ENCODE measurements around the gene SPAG17.
A peak's percentile ranks its signal among the peaks of the same experiment; 100 is the strongest.
"Not testable (repeated sequence)": the region's sequence is repeated elsewhere in the genome, so short reads cannot be mapped to it uniquely, and the experiment has no call there.

Gene SPAG17

DNA sequence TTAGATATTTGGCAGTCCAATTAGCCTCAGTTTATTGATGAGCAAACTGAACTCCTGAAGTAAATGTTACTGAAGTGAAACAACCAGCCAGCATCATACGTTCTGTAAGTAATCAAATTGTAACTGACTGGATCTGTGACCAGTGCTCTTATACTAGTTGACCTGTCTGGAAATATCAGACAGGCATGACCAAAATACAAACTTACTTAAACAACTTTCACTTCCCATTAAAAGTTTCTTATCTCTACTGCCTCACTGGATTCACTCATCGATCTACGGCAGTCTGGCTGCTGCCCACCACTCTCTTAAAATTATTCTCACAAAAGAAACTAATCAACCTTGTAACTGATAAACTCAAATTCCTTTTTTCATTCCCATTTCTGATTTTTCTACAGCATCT lies 199.1 kb downstream of the SPAG17 start:
- H3K4me3 ChIP-seq (ENCODE audit: low read depth, low read length) = no peak overlapping the region

DNA sequence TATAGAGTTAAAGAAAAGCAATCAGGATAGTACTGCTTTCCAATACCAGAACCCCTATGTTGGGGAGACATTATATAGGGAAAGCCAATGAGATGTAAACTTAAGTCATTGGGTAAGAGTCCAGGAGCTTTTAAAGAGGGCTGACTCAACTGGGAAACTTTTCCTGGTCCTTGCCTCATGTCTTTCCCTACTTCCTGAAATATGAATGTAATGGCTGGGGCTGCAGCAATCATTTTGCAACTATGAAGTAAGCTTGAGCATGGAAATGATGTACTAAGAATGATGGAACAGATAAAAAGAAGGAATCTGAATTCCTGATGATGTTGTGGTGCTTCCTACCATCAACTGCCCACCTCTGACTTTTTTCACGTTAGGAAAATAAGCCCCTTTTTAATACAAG lies 199.8 kb downstream of the SPAG17 start:
- H3K4me3 ChIP-seq (ENCODE audit: low read depth, low read length) = no peak overlapping the region

DNA sequence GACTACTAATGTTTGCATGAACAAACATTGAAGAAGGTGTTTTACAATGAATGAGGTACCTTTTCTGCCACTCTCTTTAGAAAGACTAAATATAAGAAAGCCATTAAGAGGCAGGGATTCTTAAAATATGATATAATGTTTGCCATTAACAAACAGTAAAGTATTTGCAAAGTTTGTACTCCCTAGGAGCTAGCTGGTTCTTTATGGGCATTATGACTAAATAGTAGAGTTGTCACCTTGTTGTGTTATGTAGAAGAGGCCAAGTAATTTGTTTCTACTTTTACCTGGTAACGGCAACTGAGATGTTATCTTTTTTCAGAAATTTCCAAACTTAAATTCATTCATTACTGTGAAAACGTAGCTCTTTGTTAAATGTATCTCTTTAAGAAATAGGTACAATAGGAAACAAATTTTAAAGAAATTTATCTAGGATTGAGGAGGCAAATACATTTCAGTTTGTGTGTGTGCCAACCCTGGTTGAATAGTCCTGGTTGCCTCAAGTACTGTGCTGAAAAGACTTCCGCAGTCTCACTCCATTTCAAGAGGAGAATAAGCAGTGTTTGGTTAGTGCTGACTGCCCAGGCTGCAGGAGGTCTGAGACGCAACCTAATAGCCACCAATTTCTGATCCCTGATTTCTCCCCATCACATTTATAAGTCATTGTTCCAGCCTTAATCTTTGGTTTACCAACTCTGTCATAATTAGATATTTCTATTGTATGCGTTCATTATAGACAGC lies 203.4 kb downstream of the SPAG17 start:
- H3K4me3 ChIP-seq (ENCODE audit: low read depth, low read length) = no peak overlapping the region

DNA sequence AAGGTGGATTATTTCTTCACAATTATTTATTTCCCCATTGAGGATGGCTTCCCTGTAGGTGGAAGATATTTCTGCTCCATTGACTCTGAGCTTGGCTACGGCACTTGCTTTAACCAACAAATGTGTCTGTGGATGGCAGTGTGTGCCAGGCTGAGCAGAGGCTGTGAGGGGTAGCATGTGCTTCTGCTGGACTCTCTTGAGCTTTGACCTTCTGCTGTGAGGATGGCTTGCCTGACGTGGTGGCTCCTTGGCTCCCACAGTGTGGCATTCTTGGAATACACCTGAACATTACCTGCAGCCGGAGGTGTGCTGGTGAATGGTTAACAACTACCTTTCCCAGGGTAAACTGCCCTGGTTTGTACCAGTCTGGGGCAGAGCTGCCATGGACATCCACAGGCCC lies 208.6 kb downstream of the SPAG17 start:
- H3K4me3 ChIP-seq (ENCODE audit: low read depth, low read length) = no peak overlapping the region

DNA sequence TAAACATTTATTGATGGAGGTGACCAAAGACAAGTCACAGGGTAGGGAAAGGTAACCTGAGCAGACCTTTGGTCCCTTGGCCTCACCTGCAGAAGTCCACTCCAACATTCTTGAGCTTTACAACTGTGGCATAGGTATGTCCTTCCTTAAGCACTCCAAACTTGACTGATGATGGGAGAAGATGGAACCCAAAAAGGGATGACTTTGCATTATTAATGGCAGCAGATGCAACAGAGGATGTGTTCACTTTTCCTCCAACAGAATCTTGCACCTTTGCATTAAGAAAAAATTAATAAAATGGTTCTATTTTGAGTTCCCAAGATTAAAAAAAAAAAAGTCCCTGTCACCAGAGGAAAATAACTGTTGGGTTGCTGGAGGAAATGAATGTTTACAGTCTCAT lies 213.3 kb downstream of the SPAG17 start:
- no peak overlapping the region for H3K4me3 ChIP-seq (ENCODE audit: low read depth, low read length)

DNA sequence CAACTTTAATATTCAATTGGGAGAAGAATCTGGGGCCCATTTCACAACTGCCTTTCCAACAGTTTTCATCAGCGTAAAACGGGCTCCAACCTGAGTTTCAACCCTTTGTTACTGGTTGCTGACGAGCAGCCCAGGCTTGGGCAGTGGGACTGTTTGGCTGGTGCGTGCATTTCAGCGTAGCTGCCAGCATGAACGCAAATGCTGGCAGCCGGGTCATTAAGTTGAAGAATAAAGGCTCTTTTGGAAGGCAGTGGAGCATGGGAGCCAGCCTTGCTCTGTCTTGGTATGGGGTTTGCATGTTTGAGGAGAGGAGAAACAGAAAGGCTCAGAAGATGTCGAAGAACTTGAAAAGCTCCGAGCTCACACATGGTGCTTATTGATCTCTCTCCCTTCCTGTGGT lies 214.8 kb downstream of the SPAG17 start:
- H3K4me3 ChIP-seq (ENCODE audit: low read depth, low read length) = no peak overlapping the region

DNA sequence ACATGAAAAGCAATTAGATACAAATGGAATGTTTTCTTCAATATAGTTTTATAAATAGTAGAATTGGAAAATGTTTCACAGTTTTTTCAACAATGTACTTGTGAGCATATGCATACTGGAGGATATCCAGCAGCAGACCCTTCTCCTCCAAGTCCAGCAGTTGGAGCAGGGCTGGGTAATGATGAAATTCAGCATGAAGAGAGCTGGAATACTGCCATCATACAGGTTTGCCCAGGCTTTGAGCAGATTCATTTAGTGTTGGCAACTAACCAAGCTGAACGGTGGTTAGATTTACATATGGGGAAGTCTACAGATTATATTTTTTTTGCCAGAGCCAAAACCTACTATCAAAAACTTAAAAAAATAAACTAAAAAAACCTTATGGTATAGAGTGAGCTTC lies 217.1 kb downstream of the SPAG17 start:
- H3K4me3 ChIP-seq (ENCODE audit: low read depth, low read length) = no peak overlapping the region

DNA sequence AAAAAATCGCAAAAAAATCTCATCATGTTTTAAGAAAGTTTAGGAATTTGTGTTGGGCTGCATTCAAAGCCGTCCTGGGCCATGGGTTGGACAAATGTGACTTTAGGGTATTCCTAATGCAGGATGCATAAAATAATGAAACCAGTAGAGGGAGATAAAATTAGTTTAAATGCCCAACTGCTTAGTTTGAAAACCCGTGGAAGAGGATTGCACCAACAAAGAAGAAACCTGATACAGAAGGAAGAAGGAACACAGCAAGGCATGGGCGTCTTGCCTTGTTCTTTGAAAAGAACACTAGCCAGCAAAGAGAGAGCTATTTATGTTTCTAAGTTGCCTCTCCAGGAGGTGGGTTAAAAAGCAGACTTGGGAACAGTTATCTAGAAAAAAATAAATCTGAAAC lies 217.6 kb downstream of the SPAG17 start:
- no peak overlapping the region for H3K4me3 ChIP-seq (ENCODE audit: low read depth, low read length)

DNA sequence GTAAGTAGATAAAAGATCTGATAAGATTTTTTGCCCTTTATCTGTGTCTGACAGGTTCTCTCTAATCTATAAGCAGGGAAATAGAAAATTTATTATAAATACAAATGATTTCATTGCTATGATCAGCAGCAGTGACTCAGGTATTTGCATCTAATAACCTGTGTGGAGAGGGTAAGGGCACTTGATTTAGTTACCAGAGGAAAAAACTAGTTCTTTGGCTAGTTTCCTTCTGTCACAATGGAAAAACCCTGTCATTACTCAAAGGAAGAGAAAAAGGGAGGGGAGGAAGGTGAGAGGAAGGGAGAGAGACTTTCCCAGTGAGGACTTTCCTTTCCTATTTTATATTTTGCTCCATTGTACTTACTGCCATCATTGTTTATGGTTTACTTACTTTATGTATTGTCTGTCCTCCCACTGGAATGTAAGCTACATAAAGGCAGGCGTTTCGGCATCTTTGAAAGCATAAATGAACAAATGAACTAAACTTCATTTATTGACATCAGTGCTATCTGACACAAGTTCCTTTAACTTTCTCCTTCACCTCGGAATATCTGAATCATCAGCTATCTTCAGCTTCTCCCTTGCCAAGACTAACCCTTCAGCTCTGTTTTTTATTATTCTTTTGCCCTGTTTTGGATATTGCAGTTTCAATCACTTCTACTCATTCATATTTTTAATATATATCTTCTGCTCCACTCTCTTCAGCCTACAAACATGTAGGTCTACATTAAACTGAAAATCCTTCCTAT lies 220.6 kb downstream of the SPAG17 start:
- no peak overlapping the region for H3K4me3 ChIP-seq (ENCODE audit: low read depth, low read length)

DNA sequence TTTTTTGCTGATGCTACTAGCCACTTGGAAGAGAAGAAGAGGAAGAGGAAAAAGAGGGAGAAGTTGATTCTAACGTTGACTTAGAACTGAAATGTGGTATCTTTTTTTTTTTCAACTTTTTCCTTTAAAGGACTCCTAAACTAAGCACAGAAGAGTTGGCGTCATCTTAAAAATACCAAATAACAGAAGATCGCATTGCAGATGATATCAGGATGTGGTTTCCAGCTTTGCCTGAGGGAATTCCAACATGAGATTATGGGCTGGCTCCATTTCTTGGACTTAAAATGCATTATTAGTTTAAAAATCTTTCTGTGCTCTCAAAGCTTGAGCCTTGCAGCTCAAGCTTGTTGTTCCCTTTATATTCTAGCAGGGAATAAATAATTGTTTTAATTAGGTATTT lies 225.7 kb downstream of the SPAG17 start:
- H3K4me3 ChIP-seq (ENCODE audit: low read depth, low read length) = no peak overlapping the region

DNA sequence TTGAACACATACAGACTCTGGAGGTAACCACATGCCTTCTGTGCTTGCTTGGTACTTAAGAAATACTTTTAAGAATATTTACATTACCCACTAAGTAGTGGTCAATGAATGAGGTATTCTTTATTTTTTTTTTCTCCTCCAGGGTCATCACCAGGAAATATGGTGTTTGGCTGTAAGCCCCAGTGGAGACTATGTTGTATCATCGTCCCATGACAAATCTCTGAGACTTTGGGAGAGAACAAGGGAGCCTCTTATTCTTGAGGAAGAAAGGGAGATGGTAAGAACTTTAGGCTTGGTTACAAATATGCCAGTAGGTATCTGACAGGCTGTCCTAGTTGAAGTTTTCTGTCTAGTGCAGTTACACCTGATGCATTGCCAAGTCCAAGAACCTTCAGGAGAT lies 232.6 kb downstream of the SPAG17 start:
- H3K4me3 ChIP-seq (ENCODE audit: low read depth, low read length) = no peak overlapping the region

DNA sequence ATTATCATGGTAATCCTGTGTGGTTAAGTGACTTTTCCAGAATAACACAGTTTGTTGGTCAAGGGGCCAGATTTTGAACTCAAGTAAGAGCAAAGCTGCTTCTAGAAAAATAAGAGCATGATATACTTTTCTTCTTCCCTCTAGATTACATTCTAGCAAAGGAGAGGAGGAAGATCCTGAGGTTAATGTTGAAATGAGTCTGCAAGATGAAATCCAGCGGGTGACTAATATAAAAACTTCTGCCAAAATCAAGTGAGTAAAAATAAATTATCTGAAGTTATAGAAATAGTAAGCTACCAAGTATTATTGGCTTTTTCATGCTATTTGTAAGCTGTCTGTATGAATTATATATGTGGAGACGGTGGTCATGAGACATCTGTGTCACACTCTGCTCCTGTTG lies 242.7 kb downstream of the SPAG17 start:
- no peak overlapping the region for H3K4me3 ChIP-seq (ENCODE audit: low read depth, low read length)

DNA sequence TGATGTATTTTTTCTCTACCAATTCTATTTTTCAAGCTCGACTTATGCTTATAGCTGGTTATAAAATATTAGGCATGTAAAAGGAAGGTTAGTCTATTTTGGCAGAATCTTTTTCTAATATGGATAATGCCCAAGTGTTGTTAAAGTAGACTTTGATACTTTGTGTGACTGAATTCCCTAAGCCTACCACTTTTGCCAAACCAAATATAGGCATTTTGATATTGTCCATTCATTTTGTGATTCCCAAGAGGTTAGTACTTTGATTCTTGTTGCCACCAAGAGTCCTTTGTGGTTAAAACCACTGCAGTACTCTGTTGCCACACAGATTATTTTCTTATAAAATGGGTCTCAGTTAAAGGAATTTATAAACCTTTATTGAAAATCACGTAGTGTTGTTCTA lies 251.3 kb downstream of the SPAG17 start:
- H3K4me3 ChIP-seq (ENCODE audit: low read depth, low read length) = no peak overlapping the region

DNA sequence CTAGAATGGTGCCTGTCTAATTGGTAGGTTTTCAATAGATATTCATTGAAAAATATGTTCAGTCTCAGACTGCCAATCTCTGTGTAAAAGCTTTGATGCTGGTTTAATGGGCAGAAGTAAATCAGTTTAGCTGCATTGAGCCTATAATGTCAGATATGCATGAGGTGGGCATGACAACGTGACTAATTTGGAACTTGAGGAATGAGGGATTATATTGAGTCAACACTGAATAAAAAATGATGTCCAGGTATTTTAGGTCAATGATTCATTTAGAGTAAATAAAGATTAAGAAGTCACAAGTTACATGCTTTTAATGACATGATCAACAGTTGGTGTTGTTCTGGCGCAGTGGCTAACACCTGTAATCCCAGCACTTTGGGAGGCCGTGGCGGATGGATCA lies 252.5 kb downstream of the SPAG17 start:
- no peak overlapping the region for H3K4me3 ChIP-seq (ENCODE audit: low read depth, low read length)

DNA sequence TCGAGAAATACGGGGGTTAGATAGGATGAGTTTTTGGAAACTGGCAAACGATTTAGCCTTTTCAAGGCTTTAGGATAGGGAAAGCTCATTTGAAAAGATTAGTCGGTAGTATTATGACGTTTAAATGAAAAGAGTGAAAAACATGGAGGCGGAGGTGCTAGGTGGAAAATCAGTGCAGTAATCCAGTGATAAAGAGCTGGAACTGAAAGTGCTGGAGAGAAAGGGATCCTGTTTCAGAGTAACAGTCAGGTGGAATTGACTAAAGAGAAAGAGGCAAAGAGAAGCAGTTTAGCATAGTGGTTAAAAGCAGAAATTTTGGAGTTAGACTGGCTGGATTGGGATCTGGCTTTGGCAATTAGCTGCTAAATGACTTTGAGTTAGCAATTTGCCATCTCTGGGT lies 254.5 kb downstream of the SPAG17 start:
- peak overlapping the region; percentile 100 for H3K4me3 ChIP-seq (ENCODE audit: low read depth, low read length)

DNA sequence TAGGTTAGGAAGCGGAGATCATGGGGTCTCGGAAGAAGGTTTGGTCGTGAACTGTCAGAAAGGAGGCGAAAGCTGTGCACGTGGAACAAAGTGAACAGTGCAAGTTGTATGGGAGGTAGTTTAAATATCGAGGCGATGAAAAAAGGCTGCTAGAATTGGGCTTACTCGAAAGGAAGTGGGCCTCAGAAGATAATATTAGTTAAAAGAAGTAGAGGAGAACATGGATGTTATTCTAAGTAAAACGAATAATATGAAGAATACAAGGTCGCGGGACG lies 254.9 kb downstream of the SPAG17 start:
- peak overlapping the region; percentile 100 for H3K4me3 ChIP-seq (ENCODE audit: low read depth, low read length)

DNA sequence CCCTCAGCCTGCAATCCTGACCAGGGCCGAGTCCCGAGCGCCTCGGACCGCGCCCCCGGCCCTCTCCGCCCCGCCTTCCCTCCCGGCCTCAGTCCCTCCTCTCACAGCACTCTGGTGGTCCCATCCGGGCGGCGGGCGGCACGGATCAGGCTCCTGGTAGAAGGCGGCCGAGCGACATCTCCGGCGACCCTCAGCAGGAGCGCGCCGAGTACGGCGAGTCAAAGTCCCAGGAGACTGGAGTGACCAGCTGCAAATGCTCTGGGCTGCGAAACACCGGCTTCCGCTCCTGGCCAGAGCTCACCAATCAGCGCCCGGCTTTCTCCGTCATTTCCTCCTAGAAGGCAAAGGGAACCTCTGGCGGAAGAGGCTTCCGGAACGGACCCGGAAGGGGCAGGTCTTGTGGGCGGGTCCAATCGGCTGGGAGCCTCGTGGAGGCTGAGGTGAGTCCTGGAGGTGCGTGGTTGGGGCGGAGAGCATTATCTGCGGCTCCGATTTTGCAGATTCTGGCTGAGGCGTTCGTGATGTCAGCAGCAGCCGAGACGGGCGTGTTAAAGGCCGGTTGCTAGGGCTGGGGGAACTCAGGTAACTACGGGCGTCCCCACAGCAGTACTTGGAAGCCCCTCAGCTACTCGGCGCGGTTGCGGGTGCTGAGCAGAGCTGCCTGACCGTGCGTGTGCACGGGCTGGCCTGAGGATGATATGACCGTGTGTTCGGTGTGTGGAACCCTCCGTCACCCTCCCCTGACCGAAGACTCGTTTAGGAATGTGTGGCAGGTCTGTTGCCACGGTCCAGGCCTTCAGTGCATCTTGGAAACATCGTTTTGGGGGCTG lies 255.5 kb downstream of the SPAG17 start, which contains the start of the genes GDAP2 and WDR3:
GDAP2 (minus strand) TSS at position 279 of the 830 bp plus-strand sequence. CDS start 9,264 bp downstream, outside the sequence.
WDR3 (plus strand) TSS at position 397 of the 830 bp plus-strand sequence. CDS start 3,581 bp downstream, outside the sequence.
- peak within 1 kb of the TSS; percentile 100 for H3K4me3 ChIP-seq (ENCODE audit: low read depth, low read length)

DNA sequence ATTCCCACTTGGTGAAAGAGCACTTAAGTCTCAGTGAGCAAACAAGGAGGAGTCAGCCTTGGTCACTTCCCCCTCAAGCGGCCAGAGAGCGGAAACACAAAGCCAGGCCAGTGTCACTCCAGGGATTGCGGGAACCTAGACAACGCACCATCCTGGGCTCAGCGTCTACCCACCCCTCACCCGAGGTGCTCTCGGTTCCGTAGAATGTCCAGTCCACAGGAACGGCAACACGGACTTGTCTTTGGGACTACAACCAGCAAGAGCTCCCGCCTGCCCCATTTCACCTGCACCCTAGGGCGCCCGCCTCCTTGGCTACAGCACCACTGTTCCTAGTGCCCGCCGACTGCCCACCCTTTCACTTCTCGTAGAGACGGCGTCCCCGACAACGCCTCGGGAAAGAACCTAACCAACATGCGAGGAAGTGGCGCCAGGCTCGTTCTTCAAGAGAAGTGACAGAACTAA lies 256.1 kb downstream of the SPAG17 start:
- H3K4me3 ChIP-seq (ENCODE audit: low read depth, low read length) = peak overlapping the region; percentile 100

DNA sequence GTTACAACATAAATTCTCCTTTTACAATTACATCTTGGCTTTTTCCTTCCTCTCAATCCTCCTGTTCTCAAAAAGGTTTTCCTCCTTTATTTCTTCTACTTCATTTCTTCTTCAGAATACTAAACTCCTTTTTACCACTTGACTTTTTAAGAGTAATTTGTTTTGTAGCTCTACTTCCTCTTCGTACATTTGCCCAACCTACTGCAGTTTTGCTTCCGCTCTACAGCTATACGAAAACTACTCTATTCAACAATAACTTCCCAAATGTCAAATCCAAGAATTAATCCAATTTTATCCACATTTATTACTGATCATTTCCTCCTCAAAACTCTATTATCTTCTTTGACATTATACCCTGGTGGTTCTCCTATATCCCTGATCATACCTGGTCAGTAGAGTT lies 259.0 kb downstream of the SPAG17 start:
- no peak overlapping the region for H3K4me3 ChIP-seq (ENCODE audit: low read depth, low read length)

DNA sequence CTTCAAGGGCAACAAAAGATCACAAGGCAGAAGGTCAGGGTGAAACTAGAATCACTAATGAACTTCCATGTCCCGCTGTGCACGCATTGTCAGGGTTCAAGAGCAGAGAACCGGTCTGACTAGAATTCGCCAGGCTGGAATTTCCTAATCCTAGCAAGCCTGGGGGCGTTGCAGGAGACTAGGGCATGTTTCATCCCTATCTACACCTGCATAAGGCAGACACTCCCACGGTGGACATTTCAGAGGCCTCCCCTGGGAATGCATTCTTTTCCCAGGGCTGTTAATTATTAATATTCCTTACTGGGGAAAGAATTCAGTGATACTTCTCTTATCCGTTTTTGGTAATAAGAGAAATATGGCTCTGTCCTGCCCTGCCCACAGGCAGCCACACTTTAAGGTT lies 262.3 kb downstream of the SPAG17 start:
- not testable (repeated sequence) for H3K4me3 ChIP-seq (ENCODE audit: low read depth, low read length)

DNA sequence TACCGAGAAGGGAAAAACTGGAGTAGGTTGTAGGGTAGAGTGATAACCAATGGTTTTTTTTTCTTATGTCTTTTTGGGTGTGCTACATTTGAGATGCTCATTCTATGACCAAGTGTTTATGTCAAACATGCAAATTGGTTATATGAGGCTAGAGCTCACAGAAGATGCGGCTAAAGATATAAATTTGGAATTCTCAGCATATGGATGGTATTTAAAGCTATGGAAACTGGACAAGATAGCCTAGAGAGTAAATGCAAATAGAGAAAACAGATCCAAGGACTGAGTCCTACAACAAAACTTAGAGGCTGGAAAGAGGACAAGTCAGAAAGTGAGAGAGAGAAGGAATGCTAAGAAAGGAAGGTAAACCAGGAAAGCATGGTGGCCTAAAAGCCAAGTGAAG lies 263.0 kb downstream of the SPAG17 start:
- no peak overlapping the region for H3K4me3 ChIP-seq (ENCODE audit: low read depth, low read length)

DNA sequence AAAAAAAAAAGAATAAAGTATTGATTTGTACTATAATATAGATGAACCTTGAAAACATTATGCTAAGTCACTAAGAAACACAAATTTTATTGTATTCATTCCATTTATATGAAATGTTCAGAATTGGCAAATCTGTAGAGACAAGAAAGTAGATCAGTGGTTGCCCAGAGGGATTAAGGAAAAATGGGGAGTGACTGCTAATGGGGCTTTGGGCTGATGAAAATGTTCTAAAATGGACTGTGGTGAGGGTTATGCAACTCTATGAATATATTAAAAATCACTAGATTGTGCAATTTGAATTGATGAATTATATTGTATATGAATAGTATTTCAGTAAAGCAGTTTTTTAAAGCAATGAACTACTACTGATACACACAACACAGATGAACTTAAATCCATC lies 265.7 kb downstream of the SPAG17 start:
- H3K4me3 ChIP-seq (ENCODE audit: low read depth, low read length) = no peak overlapping the region
